Right renal cortex interstitium (tissue), 3 donors: ENCODE data around the gene RAF1. TPM values are rescaled to one million over a fixed set of nuclear protein-coding genes. Genes with fewer than 3 reads are reported as not detected.
"Not testable (repeated sequence)": the region's sequence is repeated elsewhere in the genome, so short reads cannot be mapped to it uniquely, and the experiment has no call there.

Experiments used
- DNase-seq, 3 donors: peaks; one replicate each; pipeline ENCODE4 v3.0.0-alpha.2; 2013; ENCODE audit warnings: low read depth in 3 of 3, low spot score in 2 of 3
- polyA plus RNA-seq, 3 donors: library from polyadenylated mRNA; unstranded; fragments of 120-200 nt; gene quantifications; one replicate each; pipeline ENCODE4 v1.2.1, GENCODE V29; 2013; ENCODE audit not compliant: insufficient read length in 3 of 3

The RAF1 gene
- polyA plus RNA-seq, 3 donors: 103 to 106 (median 106) TPM

GRCh38 chr3:12679468-12679867, 15.6 kb upstream of the RAF1 start:
- no peak for DNase-seq

GRCh38 chr3:12677616-12678015, 13.7 kb upstream of the RAF1 start:
- DNase-seq: no peak

- DNase-seq: no peak
These were observed 11.3 kb upstream of the RAF1 start for GRCh38 chr3:12675115-12675810.

- DNase-seq: not testable (repeated sequence)
These were observed 10.2 kb upstream of the RAF1 start for GRCh38 chr3:12673956-12674736.

GRCh38 chr3:12671120-12671450, 7.2 kb upstream of the RAF1 start:
- DNase-seq: no peak

- no peak for DNase-seq
These were observed 6.6 kb upstream of the RAF1 start for GRCh38 chr3:12670365-12671119.

- DNase-seq: peak in 2 of 3 donors; percentile 23 to 33
These were observed 449 bp downstream of the RAF1 start for GRCh38 chr3:12663401-12663935.

- peak in 2 of 3 donors; percentile 18 to 37 for DNase-seq
These were observed 1.1 kb downstream of the RAF1 start for GRCh38 chr3:12662593-12663400.

- DNase-seq: no peak
These were observed 1.9 kb downstream of the RAF1 start for GRCh38 chr3:12661926-12662592.

GRCh38 chr3:12661375-12661774, 2.5 kb downstream of the RAF1 start:
- not testable (repeated sequence) for DNase-seq

- no peak for DNase-seq
These were observed 3.7 kb downstream of the RAF1 start for GRCh38 chr3:12660196-12660595.

- DNase-seq: no peak
These were observed 4.5 kb downstream of the RAF1 start for GRCh38 chr3:12659316-12660015.

GRCh38 chr3:12658593-12659058, 5.3 kb downstream of the RAF1 start:
- DNase-seq: no peak

- no peak for DNase-seq
These were observed 7.1 kb downstream of the RAF1 start for GRCh38 chr3:12656850-12657249.

GRCh38 chr3:12656193-12656592, 7.7 kb downstream of the RAF1 start:
- no peak for DNase-seq

- DNase-seq: no peak
These were observed 8.2 kb downstream of the RAF1 start for GRCh38 chr3:12655701-12656100.

GRCh38 chr3:12653747-12654146, 10.2 kb downstream of the RAF1 start:
- peak in 1 of 3 donors; percentile 16 for DNase-seq

- no peak for DNase-seq
These were observed 15.4 kb downstream of the RAF1 start for GRCh38 chr3:12648384-12648959.
